HCT116 (cell line): ENCODE measurements around the gene LRRC72. TPM values are rescaled to one million over a fixed set of nuclear protein-coding genes. Genes with fewer than 3 reads are reported as not detected.

Source experiments
- ATAC-seq: fragments of 200-7000 bp; cut with Tn5 transposase; 2 replicates; pipeline ENCODE4 v1.9.1; 2020; ENCODE audit warnings: mild to moderate bottlenecking, moderate library complexity
- BruUV-seq: library from RNA; stranded (reverse); fragments of 400-500 nt; replicated peaks from 2 replicates; lab custom pipeline; 2021; lab: Mats Ljungman, UMichigan
- CTCF ChIA-PET: fragments of 300-600 bp; sonication (Branson Sonifier 250); formaldehyde crosslinking; loops from one replicate; lab custom pipeline; 2021; ENCODE audit warnings: antibody characterized with exemption; lab: Charles Lee
- POLR2A ChIA-PET: fragments of 300-600, 350-600 bp; sonication (Branson Sonifier 250); formaldehyde crosslinking; loops from one replicate; lab custom pipeline; 2021; ENCODE audit warnings: antibody characterized with exemption; lab: Charles Lee
- RAD21 ChIA-PET, 2 experiments: fragments of 300-600 bp; sonication (Branson Sonifier 250); formaldehyde crosslinking; loops; one replicate each; lab custom pipeline; 2023; ENCODE audit warnings: low total read pairs in 2 of 2; ENCODE audit not compliant: uncharacterized antibody in 2 of 2, unreplicated experiment in 2 of 2, low non-redundant PET in 1 of 2; lab: Charles Lee
- DNase-seq: peaks from one replicate; pipeline ENCODE4 v3.0.0-alpha.2; 2010; ENCODE audit warnings: low read depth, low spot score
- H2AFZ ChIP-seq: fragments of 200-600 bp; shearing (Covaris generic), sonication (generic); 2 replicates; pipeline ENCODE4 v1.6.1; 2017; ENCODE audit warnings: low read depth, mixed run types, mixed read lengths, antibody characterized with exemption, low read length; ENCODE audit not compliant: poor library complexity, severe bottlenecking
- H3K27ac ChIP-seq: 2 replicates; pipeline ENCODE4 v1.5.1; 2012; ENCODE audit warnings: low read depth, low read length
- H3K27me3 ChIP-seq: fragments of 200-600 bp; sonication (generic); 2 replicates; pipeline ENCODE4 v1.6.1; 2016; ENCODE audit warnings: mixed run types, low read length, mixed read lengths; ENCODE audit not compliant: insufficient read depth
- H3K36me3 ChIP-seq, 2 experiments: fragments of 200-500 bp in 1 of 2; fragments of 200-600 bp in 1 of 2; sonication (Bioruptor generic) in 1 of 2; sonication (generic) in 1 of 2; 2 replicates each; pipeline versions ENCODE4 v1.5.1 to v1.6.1; 2014 to 2016; ENCODE audit warnings: low read length in 2 of 2, inconsistent platforms in 1 of 2, mixed read lengths in 1 of 2, mixed run types in 1 of 2; ENCODE audit not compliant: insufficient read depth in 2 of 2, control insufficient read depth in 1 of 2
- H3K4me1 ChIP-seq, 2 experiments: fragments of 200-600 bp in 1 of 2; sonication (generic) in 1 of 2; 2 replicates each; pipeline versions ENCODE4 v1.5.1 to v1.6.1; 2012 to 2017; ENCODE audit warnings: low read length in 2 of 2, inconsistent platforms in 1 of 2, mild to moderate bottlenecking in 1 of 2, mixed read lengths in 1 of 2, mixed run types in 1 of 2, moderate library complexity in 1 of 2; ENCODE audit not compliant: insufficient read depth in 2 of 2, control insufficient read depth in 1 of 2
- H3K4me2 ChIP-seq: fragments of 200-600 bp; sonication (generic); 2 replicates; pipeline ENCODE4 v1.6.1; 2017; ENCODE audit warnings: mixed run types, low read length, mixed read lengths
- H3K4me3 ChIP-seq, 2 experiments: fragments of 200-600 bp in 1 of 2; sonication (generic) in 1 of 2; replicated peaks in 1 of 2; 2 replicates each; pipeline ENCODE4 v1.5.1; 2011 to 2016; ENCODE audit warnings: low read length in 2 of 2, control low read depth in 1 of 2, low read depth in 1 of 2, mild to moderate bottlenecking in 1 of 2, mixed read lengths in 1 of 2, mixed run types in 1 of 2
- H3K79me2 ChIP-seq: fragments of 200-600 bp; sonication (generic); 2 replicates; pipeline ENCODE4 v1.6.1; 2017; ENCODE audit warnings: mild to moderate bottlenecking, mixed run types, low read length, moderate library complexity, mixed read lengths; ENCODE audit not compliant: insufficient read depth
- H3K9ac ChIP-seq: fragments of 200-600 bp; sonication (generic); 2 replicates; pipeline ENCODE4 v1.6.1; 2016; ENCODE audit warnings: low read length, mixed read lengths
- H3K9me2 ChIP-seq: fragments of 200-600 bp; sonication (generic), shearing (Covaris generic); 2 replicates; pipeline ENCODE4 v1.6.1; 2017; ENCODE audit warnings: mixed run types, mild to moderate bottlenecking, moderate library complexity; ENCODE audit not compliant: insufficient read depth
- H3K9me3 ChIP-seq, 2 experiments: fragments of 200-500 bp in 1 of 2; fragments of 200-600 bp in 1 of 2; sonication (Bioruptor generic) in 1 of 2; sonication (generic) in 1 of 2; 2 replicates each; pipeline ENCODE4 v1.6.1; 2014 to 2017; ENCODE audit warnings: low read length in 2 of 2, mixed read lengths in 2 of 2, inconsistent platforms in 1 of 2, low read depth in 1 of 2, mild to moderate bottlenecking in 1 of 2, mixed run types in 1 of 2, moderate library complexity in 1 of 2; ENCODE audit not compliant: control insufficient read depth in 1 of 2, insufficient read depth in 1 of 2
- H4K20me1 ChIP-seq: fragments of 200-600 bp; sonication (generic), shearing (Covaris generic); 2 replicates; pipeline ENCODE4 v1.6.1; 2017; ENCODE audit warnings: mixed run types, mild to moderate bottlenecking, moderate library complexity; ENCODE audit not compliant: insufficient read depth
- EGR1 ChIP-seq: IDR thresholded peaks from 2 replicates; pipeline ENCODE4 v1.6.1; 2012; ENCODE audit warnings: low read depth
- EZH2 ChIP-seq: fragments of 200-600 bp; sonication (generic); IDR thresholded peaks from 2 replicates; pipeline ENCODE4 v1.6.1; 2017; ENCODE audit warnings: antibody characterized with exemption, mixed run types
- JUND ChIP-seq: IDR thresholded peaks from 2 replicates; pipeline ENCODE4 v1.6.1; 2012
- POLR2A ChIP-seq: IDR thresholded peaks from 2 replicates; pipeline ENCODE4 v1.7.0; 2011; ENCODE audit warnings: borderline replicate concordance; ENCODE audit not compliant: insufficient read depth, insufficient read length; ENCODE audit errors: extremely low read depth
- POLR2AphosphoS5 ChIP-seq: IDR thresholded peaks from 2 replicates; pipeline ENCODE4 v1.6.1; 2011; ENCODE audit warnings: mild to moderate bottlenecking, low read depth, low read length, moderate library complexity
- REST ChIP-seq: IDR thresholded peaks from 2 replicates; pipeline ENCODE4 v1.6.1; 2012; ENCODE audit warnings: low read depth
- SIN3A ChIP-seq: IDR thresholded peaks from 2 replicates; pipeline ENCODE4 v1.6.1; 2012; ENCODE audit warnings: low read depth
- SP1 ChIP-seq: IDR thresholded peaks from 2 replicates; pipeline ENCODE4 v1.6.1; 2012; ENCODE audit warnings: low read depth
- TCF7L2 ChIP-seq: IDR thresholded peaks from 2 replicates; pipeline ENCODE4 v1.7.0; 2011; ENCODE audit warnings: borderline replicate concordance, inconsistent platforms; ENCODE audit not compliant: insufficient read depth, insufficient read length; ENCODE audit errors: extremely low read depth
- YY1 ChIP-seq: IDR thresholded peaks from 2 replicates; pipeline ENCODE4 v1.6.1; 2011; ENCODE audit warnings: low read length, low read depth, moderate library complexity, mild to moderate bottlenecking; ENCODE audit not compliant: insufficient replicate concordance; ENCODE audit errors: extremely low read depth
- ZNF274 ChIP-seq: fragments of 200-500 bp; sonication (Bioruptor generic); IDR thresholded peaks from 2 replicates; pipeline ENCODE4 v1.6.1; 2014; ENCODE audit warnings: mild to moderate bottlenecking, low read depth, low read length, inconsistent platforms
- intact Hi-C: fragments of 100-400 bp; cut with micrococcal nuclease; formaldehyde crosslinking; loops from 2 replicates; pipeline ENCODE4 v1.10.0; 2022
- total RNA-seq: library from RNA; stranded (reverse); gene quantifications from one replicate; pipeline ENCODE4 v1.2.1, GENCODE V29; 2021; ENCODE audit not compliant: unreplicated experiment
- TF ChIP-seq, protein P1 (sequence below): IDR thresholded peaks from 2 replicates; pipeline ENCODE4 v1.6.1; 2012
- TF ChIP-seq, protein P2 (sequence below): IDR thresholded peaks from 2 replicates; pipeline ENCODE4 v1.6.1; 2012
- TF ChIP-seq, protein P3 (sequence below): IDR thresholded peaks from 2 replicates; pipeline ENCODE4 v1.6.1; 2011; ENCODE audit warnings: mild to moderate bottlenecking, low read length, moderate library complexity; ENCODE audit not compliant: insufficient replicate concordance; ENCODE audit errors: extremely low read depth

LRRC72 gene
- total RNA-seq, 1 experiment from 2014 or later: not detected

DNA sequence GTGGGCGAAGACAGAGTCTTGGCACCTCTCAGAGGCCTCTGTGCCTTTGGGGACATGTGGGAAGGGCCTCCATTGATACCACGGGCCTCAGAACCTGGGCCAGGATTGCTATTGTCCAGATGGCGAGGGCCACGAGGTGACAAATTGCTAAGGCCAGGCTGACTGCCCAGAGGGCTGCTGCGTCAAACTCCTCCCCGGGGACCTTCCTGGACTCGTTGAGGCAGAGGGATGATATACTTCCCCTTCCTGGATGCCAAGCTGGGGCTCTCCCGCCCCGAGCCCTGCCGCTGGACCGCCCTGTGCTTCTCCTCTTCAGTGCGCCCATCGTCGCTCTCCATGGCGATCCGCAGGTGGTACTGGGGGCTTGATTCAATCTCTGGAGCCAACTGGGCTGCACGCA is 58.9 kb downstream of the LRRC72 start:
- Histone ChIP-seq H3K9me3 (no peaks in the 10 kb centered on the region), H3K4me1 (no peaks in the 10 kb centered on the region), H3K4me3 (no peak overlapping the region), H3K27ac (no peak overlapping the region), H3K36me3 (no peaks in the 10 kb centered on the region), H3K9ac (no peak overlapping the region), H3K4me2 (no peak overlapping the region), H2AFZ (no peak overlapping the region), H3K79me2 (no peaks in the 10 kb centered on the region), H3K27me3 (no peaks in the 10 kb centered on the region), H4K20me1 (no peaks in the 10 kb centered on the region), H3K9me2 (no peaks in the 10 kb centered on the region)
- ChIA-PET CTCF (no interaction called here), POLR2A (no interaction called here), RAD21 (no interaction called here)
- DNase-seq: no peak
- no TSS peak for BruUV-seq
- intact Hi-C loops: no loop called here
- ATAC-seq: no peak
- TF ChIP-seq, protein P1, sequence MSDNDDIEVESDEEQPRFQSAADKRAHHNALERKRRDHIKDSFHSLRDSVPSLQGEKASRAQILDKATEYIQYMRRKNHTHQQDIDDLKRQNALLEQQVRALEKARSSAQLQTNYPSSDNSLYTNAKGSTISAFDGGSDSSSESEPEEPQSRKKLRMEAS: no peak
- no peak for TF ChIP-seq SIN3A
- TF ChIP-seq ZNF274: no peak
- TF ChIP-seq YY1: no peak
- TF ChIP-seq POLR2A: no peak
- TF ChIP-seq JUND: no peak
- no peak for TF ChIP-seq TCF7L2
- TF ChIP-seq SP1: no peak
- TF ChIP-seq, all 23 proteins: peak for 0

- CTCF ChIA-PET: no interaction called here
- TF ChIP-seq EZH2 (no peak), EGR1 (no peak), POLR2AphosphoS5 (no peak), REST (no peak), JUND (no peak)
- TF ChIP-seq, protein P2, sequence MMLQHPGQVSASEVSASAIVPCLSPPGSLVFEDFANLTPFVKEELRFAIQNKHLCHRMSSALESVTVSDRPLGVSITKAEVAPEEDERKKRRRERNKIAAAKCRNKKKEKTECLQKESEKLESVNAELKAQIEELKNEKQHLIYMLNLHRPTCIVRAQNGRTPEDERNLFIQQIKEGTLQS: no peak
- TF ChIP-seq, protein P3, sequence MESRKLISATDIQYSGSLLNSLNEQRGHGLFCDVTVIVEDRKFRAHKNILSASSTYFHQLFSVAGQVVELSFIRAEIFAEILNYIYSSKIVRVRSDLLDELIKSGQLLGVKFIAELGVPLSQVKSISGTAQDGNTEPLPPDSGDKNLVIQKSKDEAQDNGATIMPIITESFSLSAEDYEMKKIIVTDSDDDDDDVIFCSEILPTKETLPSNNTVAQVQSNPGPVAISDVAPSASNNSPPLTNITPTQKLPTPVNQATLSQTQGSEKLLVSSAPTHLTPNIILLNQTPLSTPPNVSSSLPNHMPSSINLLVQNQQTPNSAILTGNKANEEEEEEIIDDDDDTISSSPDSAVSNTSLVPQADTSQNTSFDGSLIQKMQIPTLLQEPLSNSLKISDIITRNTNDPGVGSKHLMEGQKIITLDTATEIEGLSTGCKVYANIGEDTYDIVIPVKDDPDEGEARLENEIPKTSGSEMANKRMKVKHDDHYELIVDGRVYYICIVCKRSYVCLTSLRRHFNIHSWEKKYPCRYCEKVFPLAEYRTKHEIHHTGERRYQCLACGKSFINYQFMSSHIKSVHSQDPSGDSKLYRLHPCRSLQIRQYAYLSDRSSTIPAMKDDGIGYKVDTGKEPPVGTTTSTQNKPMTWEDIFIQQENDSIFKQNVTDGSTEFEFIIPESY: no peak
These were observed 59.7 kb downstream of the LRRC72 start for GRCh38 chr7:16586081-16586874.

More at GRCh38 chr7:16586081-16586874, 59.7 kb downstream of the LRRC72 start:
- Histone ChIP-seq H3K9ac (no peak overlapping the region), H2AFZ (no peak overlapping the region), H3K27ac (no peak overlapping the region), H3K4me1 (no peaks in the 10 kb centered on the region), H3K9me3 (no peaks in the 10 kb centered on the region), H3K9me2 (no peaks in the 10 kb centered on the region), H3K4me3 (no peak overlapping the region), H3K4me2 (no peak overlapping the region), H3K79me2 (no peaks in the 10 kb centered on the region), H3K27me3 (no peaks in the 10 kb centered on the region), H3K36me3 (no peaks in the 10 kb centered on the region), H4K20me1 (no peaks in the 10 kb centered on the region)
- intact Hi-C loops: no loop called here
- RAD21 ChIA-PET: no interaction called here
- POLR2A ChIA-PET: no interaction called here
- BruUV-seq: no TSS peak
- ATAC-seq (no peak), DNase-seq (no peak)
